NCI-H524 (cell line): ENCODE data around the gene PCDHGB3.
"Not testable (repeated sequence)": the region's sequence is repeated elsewhere in the genome, so short reads cannot be mapped to it uniquely, and the experiment has no call there.

Experiments
- DNase-seq, 2 experiments: peaks; one replicate each; lab custom pipeline; 2025; lab: John Stamatoyannopoulos, UW

Gene PCDHGB3

GRCh38 chr5:141369994-141370848 lies at the start of gene PCDHGB3:
Gene PCDHGB3, plus strand, starts transcription at chr5:141370242. Its CDS starts 153 bp downstream, at chr5:141370395.
- DNase-seq, result no peak

- DNase-seq, result no peak
Observed at GRCh38 chr5:141322261-141322660, 47.8 kb upstream of the PCDHGB3 start.

GRCh38 chr5:141326088-141326854 lies 43.8 kb upstream of the PCDHGB3 start:
- peak; percentile 1 to 28 for DNase-seq

- DNase-seq, result no peak
Observed at GRCh38 chr5:141328231-141328630, 41.8 kb upstream of the PCDHGB3 start.

- DNase-seq, result peak in 1 of 2 experiments; percentile 0
Observed at GRCh38 chr5:141330299-141331080, 39.6 kb upstream of the PCDHGB3 start, which contains the start of gene PCDHGA1. Gene PCDHGA1, plus strand, starts transcription at chr5:141330514.

GRCh38 chr5:141332571-141332970 lies 37.5 kb upstream of the PCDHGB3 start:
- not testable (repeated sequence) for DNase-seq

- peak in 1 of 2 experiments; percentile 13 for DNase-seq
Observed at GRCh38 chr5:141338538-141339306, 31.3 kb upstream of the PCDHGB3 start, which contains the start of gene PCDHGA2. Gene PCDHGA2, plus strand, starts transcription at chr5:141338760.

GRCh38 chr5:141340781-141341354 lies 29.2 kb upstream of the PCDHGB3 start:
- DNase-seq, result not testable (repeated sequence)

- DNase-seq, result no peak
Observed at GRCh38 chr5:141342773-141343172, 27.3 kb upstream of the PCDHGB3 start.

- peak in 1 of 2 experiments; percentile 0 for DNase-seq
Observed at GRCh38 chr5:141343242-141343952, 26.6 kb upstream of the PCDHGB3 start, which contains the start of gene PCDHGA3. Gene PCDHGA3, plus strand, starts transcription at chr5:141343829. Its CDS starts 205 bp downstream, at chr5:141344034.

GRCh38 chr5:141343953-141344463 lies 26.0 kb upstream of the PCDHGB3 start:
- DNase-seq, result no peak

GRCh38 chr5:141345327-141345726 lies 24.7 kb upstream of the PCDHGB3 start:
- DNase-seq, result no peak

- not testable (repeated sequence) for DNase-seq
Observed at GRCh38 chr5:141346017-141346416, 24.0 kb upstream of the PCDHGB3 start.

- peak; percentile 2 to 25 for DNase-seq
Observed at GRCh38 chr5:141349917-141350619, 20.0 kb upstream of the PCDHGB3 start, which contains the start of gene PCDHGB1. Gene PCDHGB1, plus strand, starts transcription at chr5:141350099. Its CDS starts 162 bp downstream, at chr5:141350261.

GRCh38 chr5:141351591-141351990 lies 18.5 kb upstream of the PCDHGB3 start:
- DNase-seq, result no peak

- DNase-seq, result no peak
Observed at GRCh38 chr5:141354900-141355469, 15.1 kb upstream of the PCDHGB3 start, which contains the start of gene PCDHGA4. Gene PCDHGA4, plus strand, starts transcription at chr5:141355021. Its CDS starts 87 bp downstream, at chr5:141355108.

- no peak for DNase-seq
Observed at GRCh38 chr5:141355641-141356040, 14.4 kb upstream of the PCDHGB3 start.

GRCh38 chr5:141356133-141356532 lies 13.9 kb upstream of the PCDHGB3 start:
- DNase-seq, result no peak
